CD4-positive, alpha-beta T cell treated with Interleukin-6 for 4 hours (primary cell): ENCODE data around the gene SNRK.

Experiments used
- DNase-seq: peaks from one replicate; pipeline ENCODE4 v3.0.0-alpha.2; 2020; ENCODE audit warnings: mixed read lengths

Gene SNRK

DNA sequence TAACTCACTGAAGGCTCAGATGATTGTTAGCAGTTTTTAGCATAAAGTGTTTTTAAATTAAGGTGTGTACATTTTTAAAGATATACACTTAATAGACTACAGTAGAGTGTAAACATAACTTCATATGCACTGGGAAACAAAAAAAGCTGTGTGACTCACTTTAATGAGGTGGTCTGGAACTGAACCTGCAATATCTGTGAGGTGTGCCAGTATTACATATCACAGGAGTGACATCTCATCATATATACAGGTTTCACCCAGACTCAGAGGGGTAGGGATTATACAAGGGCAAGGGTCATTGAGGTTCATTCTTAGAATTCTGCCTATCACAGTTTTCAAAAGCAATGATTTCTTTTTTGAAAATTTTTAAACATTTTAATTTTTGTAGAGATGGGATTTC, 7.3 kb upstream of the SNRK start:
- DNase-seq = no peak

DNA sequence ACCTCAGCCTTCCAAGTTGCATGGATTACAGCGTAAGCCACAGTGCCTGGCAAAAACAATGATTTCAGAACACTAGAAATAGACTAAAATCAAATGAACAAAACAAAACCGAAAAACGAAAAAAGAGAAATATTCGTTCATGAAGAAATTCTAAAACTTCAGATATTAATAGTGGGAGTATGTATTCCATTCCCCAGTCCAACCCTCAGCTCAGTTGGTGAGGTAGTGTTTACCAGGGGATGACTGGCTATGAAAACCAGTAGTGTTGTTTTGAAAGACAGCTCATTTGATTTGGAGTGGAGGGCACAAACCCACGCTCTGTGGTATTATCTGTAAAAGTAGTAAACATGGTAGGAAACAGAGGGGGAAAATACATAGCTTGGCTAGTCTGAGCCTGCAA, 6.8 kb upstream of the SNRK start:
- DNase-seq = no peak

DNA sequence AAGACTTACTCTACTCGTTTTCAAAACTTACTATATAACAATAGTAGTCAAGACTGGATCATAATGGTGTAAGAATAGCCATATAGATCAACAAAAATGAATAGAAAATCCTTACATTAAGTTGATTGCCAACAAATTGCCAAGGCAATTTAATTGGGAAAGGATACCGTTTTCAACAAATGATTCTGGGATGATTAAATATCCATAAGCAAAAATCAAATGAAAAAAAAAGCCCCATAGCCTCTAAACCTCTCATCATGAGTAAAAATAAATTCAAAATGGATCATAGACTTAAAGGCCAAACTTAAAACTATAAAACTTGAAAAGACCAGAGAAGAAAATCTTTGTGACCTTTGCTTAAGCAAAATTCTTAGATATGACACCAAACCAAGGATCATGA, 5.3 kb upstream of the SNRK start:
- DNase-seq = no peak

DNA sequence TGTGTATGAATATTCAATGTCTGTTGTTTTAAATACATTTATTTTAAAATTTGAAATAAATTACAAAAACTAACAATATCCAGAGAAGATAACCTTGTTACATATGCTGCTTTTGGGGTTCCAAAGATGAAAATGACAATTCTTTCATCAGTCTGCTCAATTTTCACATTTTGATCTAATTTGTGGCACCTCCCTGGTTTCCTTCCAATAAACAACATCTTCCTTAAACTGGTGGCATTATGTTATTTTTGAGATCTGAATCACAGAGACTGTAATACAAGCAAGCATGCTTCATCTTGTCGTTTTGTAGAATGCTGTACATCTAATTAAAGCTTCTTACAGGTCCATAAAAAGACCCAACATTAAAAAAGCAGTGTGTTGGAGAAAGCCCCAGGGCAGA, 2.2 kb upstream of the SNRK start:
- DNase-seq = no peak

DNA sequence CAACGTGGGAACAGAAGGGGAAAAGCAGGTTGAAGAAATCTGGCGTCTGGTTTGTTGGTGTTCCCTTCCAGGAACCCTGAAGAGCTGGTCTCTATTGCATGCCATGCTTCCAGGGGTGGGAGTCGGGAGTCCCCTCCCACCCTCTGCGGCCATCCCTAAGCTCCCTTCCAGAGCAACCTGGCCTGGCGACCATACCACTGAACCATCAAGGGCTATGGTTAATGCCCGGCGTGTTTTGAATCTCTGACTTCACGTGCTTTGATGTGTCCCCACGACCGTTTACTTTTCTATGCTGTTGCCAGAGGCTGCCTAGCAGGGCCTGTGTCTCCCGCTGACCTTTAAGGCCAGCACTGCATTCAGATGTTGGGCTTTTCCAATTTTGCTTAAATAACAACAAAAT, 696 bp upstream of the SNRK start:
- no peak for DNase-seq

DNA sequence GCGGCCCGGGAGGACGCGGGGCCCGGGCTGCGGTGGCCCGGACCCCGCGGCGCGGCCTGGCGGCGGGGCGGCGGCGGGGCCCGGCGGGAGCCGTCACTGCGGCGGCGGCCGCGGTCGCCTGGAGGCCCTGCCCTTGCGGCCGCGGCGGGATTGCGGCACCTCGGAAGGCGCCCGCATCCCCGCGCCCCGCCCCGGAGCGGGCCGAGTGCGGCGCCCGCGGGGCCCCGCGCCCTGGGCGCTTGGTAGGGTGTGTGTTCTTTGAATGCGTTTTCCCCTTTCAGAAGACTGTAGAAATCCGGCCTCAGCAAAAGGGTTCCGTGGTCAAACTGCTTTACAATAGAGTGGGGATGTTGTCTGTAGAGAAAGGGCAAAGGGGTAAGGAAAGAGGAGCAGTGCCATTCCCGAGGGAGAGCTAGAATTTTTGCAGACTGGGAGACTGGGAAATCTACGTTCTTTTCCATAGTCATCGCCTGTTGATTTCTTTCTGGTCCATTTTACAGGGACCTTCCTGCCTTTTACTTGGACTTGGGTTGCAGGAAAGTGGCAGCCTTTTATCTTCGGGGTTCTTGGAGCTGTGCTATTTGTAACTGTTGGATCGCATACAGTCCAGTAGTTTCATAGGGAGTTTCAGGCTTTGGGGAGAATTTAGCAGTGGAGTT, 630 bp downstream of the SNRK start:
- DNase-seq = peak; percentile 32

DNA sequence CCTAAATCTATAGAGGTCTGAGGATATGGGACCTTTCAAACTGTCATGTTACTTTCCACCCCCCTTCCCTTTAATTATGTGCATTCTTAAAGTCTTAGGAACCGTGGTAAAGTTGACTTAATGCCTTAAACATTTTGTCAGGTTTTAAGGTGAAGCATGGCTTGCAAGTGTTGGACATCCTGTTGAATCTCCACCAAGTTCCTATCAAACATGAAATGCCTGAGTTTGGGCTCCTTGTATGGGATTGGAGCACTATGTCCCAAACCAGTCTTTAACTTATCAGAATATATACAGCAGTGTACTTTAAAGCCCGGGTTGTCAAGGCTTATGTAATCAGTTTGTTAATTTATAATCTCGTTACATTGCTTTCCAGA, 1.1 kb downstream of the SNRK start:
- DNase-seq = no peak

DNA sequence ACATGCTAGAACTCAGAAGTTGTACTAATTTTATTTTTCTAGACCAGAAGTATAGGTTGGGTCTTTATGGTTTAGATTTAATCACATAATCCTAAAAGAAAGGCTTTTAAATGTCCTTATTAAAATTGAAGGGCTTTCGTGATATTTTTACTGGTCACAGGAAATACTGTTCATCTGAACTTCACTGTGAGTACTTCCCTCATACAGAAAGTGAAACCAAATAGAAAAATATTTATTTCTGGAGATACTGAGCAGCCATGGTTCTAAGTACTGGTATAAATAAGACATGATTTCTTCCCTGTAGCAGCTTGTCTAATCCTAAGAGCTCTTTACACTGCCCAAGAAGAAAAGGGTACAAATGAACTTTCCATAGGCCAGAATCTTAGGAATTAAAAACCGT, 2.0 kb downstream of the SNRK start:
- no peak for DNase-seq

DNA sequence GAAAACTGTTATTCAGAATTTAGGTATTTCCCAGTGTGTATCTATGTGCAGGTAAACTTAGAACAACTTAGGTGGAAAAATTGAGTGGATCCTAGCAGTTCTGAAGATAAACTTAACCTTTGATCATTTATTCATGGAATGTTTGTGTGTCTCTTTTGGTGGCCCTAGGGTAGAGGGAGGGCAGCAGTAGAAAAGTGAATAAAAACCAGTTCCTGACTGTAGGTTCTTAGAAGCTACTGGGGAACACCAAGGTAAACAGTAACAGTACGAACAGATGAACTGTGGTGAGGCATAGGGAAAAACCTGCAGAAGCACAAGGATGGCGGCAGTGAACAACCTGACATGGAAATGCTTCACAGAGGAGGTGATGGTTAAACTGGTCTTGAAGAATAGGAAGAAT, 2.5 kb downstream of the SNRK start:
- DNase-seq = no peak

DNA sequence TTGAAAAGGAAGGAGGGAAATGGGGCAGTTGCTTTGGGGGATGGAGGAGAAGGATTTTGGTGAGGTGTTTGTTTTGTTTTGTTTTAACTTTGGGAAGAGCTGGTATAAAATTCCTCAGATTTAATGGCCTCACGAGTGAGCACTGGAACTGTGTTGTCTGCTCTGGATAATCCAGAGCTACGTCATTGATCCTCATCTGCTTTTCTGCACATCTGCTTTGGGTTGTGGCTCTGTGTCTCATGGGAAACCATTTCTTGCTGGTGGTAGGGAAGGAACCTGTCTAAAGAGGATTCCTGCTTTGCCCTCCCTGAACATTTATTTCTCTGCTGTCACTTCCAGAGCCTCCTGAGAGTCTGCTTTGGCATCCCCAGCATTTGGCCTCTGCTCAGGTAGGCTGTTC, 3.1 kb downstream of the SNRK start:
- DNase-seq = no peak

DNA sequence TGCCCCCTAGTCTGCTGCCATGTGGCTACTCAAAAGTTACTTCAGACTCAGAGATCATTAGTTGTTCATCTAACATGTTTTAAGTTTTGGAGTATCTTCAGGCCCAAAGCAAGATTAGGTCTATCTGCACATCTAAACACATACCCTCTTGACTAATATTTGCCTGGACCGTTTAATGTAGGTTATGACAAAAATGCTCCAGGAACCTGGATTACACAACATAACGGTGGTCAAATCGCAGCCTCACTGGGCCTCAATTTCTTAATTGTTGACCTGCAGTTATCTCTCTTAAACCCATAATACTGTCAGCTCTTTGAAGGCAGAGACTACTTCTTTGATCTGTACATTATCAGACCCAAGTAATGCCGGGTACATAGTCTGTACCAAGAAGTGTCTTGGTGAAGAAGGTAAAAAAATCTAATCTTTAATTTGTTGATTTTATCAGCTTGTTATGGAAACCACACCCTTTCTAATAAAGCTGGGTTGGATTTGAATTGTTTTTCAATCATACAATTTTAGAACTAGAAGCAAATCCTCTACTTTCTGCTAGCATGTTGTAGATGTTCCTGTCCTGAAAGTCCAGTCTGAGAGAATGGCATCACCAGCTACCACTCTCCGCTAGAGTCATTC, 3.6 kb downstream of the SNRK start:
- no peak for DNase-seq

DNA sequence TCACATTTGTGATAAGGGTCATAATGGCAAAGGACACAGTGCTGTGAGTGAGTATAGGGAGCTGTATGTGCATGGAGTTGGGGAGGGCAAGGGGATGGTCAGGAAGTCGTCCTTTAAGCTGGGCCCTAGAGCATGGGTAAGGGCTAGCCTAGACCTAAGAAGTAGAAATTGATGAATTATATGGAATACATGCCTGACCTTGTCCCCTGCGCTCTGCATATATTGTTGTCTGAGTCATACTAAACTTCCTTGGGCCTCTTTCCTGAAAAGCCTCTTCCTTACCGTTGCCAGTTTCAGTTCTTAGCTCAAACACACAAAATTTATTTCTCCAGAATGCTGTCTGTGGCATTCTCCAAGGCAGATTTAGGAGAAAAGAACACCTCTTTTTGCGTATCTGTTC, 4.6 kb downstream of the SNRK start:
- DNase-seq = no peak

DNA sequence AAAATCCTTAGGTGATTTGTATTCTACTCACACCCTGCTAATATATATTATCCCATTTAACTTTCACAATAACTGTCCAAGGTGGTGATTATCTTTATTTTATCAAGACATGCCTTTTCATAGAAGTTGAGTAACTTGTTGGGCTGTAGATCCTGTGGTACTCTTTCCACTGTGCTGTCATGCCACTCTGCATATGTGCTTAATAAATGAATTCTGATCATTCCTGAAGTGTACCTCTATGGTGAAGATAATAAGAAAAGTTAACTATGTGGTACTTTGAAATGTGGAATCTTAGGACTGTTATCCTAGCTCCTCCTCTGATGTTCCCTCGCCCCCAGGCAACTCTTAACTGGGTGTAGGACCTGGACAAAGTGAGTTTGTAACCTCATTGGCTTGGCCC, 5.2 kb downstream of the SNRK start:
- DNase-seq = no peak

DNA sequence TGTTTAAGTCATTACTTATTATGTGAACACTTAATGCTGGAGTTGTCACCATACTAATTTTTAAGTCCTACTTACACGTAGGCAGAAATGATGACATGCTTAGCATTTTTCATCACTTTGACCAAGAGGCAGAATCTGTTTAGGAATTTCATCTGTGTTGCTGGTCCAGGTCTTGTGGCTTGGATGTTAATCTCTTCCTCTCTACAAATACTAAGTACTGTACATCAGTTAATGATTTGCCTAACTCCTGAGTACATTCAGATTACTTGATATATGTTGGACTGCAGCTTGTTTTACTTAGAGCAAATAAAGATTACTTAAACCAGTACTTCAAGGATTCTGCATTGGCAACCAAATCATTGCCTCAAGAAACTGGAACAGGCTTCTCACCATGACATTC, 8.6 kb downstream of the SNRK start:
- no peak for DNase-seq

DNA sequence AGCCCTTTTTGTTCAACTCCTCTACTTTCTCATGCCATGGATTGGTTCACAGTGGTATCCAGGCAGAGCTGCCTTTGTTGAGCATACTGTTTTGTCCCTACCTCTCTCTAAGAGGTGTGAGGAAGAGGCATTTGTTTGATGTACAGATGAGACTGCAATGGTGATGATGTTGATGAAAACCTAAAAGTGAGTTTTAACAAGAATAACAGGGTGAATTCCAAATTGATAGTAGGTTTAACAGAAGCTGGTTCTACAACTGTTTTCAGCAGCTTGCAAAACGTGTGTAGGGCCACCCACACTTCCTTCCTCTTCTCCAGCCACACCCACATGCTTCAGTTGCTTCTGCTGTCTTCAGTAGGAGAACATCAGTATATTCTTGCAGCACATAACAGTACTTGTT, 10.2 kb downstream of the SNRK start:
- peak; percentile 74 for DNase-seq

DNA sequence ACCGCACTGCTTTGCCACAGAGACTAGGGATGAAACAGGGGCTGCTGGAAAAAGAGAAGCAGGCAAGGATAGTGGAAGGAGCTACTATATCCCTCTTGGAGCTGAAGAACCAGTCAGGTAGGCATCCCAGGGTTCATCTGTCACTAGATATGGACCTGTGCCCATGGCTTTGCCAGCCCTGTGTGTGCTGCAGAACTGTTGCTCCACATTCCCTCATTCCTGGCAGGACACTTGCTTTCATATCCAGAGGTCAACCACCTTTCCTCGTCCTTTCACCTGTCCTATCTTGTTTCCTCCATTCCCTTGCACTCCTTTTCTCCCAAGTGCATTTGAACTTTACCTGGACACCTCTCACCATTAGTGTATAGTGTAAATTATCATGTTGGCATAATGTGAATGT, 12.0 kb downstream of the SNRK start:
- no peak for DNase-seq

DNA sequence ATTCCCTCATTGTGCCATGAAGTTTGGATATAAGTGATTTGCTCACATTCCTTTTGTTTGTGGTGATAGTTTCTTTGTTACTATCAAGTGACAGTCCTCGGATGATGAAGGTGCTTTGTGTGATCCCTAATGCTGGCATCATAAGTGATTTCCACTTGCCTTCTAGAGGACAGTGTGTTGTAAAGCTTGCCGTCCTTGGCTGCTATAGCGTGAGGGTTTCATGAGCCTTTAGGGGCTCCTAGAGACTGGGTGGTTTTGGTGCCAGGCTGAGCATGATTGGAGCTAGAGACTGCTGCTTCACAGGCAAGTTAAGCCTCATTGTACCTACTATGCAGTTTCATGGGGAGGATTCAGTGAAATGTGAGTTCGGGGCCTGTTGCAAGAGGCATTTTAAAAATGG, 12.4 kb downstream of the SNRK start:
- DNase-seq = no peak

DNA sequence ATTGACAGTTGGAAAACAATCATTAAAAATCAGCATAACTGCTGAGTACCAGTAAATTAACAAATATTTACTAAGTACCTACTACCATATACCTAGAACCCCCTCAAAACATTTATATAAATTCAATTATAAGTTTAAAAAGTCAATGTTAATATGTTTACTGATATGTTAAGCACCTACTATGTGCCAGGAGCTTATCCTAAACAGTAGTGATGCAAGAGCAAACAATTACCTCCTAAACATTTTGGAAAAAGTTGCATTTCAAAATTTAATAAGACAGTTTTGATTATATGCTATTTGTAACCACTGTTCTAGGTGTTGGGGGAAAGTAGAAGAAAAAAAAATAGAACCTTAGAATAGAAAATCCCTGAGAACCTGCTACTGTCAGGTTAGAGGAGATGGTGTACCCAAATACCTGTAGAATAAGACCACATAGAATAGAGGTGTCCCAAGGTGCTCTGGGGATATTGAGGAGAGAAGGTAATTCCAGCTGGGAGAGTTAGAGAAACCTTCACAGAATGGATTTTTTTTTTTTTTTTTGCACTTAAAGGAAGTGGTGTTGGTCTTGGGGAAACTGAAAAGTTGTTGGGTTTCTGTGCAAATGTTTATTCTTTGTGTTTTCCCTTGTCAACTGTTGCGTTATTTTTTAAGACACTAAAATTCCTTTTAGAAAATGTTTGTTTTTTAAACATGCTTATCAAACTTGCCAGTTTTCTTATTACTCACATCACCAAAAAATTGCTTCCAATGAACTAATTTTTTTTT, 16.0 kb downstream of the SNRK start:
- DNase-seq = no peak

DNA sequence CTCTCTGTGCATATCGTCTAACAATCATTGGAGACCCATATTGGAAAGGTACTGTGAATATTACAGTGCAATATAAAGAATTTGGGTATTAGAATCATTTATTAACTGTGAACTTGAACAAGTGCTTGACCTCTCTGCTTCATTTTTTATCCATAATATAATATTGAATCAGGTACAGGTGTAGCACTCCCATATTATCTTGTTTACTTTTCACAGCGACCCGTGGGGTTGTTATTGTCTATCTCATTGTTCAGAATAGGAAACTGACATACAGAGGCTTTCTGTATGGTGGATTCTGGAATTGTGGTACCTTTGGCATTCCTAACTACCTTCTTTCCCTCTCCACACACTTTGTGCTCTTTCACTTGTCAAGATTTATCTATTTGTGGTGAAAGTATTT, 17.8 kb downstream of the SNRK start:
- DNase-seq = no peak

DNA sequence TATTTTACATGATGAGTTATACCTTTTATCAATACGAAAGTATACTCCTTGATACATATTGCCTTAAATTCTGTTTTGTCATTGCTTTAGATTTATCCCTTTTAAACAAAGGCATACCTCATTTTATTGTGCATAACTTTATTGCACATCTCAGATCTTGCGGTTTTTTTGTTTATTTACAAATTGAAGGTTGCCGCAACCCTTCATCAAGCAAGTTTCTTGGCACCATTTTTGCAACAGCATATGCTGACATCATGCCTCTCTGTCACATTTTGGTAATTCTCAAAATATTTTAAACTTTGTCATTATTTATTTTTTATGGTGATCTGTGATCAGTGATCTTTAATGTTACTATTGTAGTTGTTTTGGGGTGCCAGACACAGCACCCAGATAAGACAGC, 20.9 kb downstream of the SNRK start:
- DNase-seq = no peak

DNA sequence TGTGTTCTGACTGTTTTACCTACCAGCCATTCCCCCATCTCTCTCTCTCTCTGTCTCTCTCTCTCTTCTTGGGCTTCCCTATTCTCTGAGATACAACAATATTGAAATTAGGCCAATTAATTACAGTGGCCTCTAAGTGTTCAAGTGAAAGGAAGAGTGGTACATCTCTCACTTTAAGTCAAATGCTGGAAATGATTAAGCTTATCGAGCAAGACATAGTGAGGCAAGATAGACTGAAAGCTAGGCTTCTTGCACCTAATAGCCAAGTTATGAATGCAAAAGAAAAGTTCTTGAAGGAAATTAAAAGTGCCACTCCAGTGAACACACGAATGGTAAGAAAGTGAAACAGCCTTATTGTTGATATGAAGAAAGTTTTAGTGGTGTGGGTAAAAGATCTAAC, 21.3 kb downstream of the SNRK start:
- no peak for DNase-seq

DNA sequence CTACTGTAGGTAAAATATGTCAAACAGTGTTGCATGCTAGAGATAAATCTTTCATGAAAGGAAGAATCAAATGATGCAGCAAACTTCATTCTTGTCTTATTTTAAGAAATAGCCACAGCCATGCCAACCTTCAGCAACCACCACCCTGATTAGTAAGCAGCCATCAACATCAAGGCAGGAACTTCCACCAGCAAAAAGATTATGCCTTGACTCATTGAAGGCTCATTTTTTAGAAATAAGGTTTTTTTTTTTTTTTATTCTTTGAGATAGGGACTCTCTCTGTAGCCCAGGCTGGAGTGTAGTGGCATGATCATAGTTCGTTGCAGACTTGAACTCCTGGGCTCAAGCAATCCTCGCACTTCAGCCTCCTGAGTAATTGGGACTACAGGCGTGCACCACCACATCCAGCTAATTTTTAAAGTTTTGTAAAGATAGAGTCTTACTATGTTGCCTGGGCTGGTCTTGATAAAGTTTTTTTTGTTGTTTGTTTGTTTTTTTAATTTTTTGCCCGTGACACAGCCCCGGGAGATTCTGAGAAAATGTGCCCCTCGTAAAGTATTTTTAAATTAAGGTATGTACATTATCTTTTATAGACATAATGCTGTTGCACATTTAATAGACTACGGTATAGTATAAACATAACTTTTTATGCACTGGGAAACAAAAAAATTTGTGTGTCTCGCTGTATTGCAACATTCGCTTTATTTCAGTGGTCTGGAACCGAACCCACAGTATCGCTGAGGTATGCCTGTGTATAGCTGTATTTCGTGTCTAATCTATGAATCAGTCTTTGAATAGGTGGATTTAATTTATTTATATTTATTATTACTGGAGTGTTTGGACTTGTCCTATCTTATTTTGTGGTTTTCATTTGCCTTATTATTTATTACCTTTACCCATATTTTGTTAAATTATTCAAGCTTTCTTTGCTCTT, 23.3 kb downstream of the SNRK start:
- no peak for DNase-seq

DNA sequence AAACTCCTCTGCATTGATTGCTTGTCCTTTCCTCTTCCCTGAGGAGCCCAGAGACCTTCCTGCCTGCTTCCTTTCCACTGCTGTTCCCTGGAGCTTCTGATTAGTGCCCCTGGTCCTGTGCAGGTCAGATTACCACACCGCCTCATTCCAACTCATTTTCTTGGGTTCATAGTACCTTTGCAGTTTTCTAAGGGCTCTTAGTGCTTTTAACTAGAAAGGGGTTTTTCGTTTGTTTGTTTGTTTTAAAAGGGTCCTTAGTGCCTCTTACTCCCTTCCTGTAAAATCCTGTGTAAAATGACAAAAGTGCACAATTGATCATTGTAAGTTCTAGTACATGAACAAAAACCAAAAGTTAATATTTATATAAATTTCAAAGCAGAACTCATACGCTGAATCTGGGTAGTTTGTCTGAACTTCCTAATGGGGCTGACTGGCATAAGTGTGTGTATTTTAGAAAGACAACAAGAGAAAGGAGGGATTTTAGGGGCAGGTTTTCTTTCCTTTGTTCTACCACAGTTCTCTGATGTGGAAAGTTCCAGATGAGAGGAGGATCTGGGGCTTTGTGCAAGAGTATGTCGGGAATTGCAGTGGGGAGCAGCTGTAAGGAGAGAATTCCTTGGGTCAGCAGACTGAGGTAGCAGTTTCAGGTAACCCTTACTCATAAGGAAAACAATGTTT, 30.6 kb downstream of the SNRK start:
- DNase-seq = no peak
